ENCODE results near the gene KSR2. TPM values are rescaled to one million over a fixed set of nuclear protein-coding genes. Genes with fewer than 3 reads are reported as not detected.

The KSR2 gene
- total and polyA plus RNA-seq, 2 of the 4 experiments (the other 2 are of a cell fraction), result not detected

DNA sequence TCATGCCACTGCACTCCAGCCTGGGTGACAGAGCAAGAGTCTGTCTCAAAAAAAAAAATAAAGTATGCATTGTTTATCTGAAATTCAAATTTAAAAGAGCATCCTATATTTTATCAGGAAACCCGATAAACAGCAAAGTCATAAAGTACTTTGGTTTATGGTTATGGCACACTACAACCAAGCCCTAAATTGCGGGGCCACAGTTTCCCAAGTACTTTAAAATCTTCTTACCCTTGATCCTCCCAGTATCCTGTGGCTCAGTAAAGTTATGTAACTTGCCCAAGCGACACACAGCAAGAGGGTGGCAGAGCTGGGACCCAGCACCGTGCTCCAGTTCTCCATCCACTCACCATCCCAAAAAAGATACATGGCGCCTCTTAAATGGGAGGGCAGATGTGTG lies 35.2 kb downstream of the KSR2 start:
- dilution Hi-C loops (cut with HindIII; ENCODE audit: low sequenced_read_pairs, unreplicated experiment) (no loop called here), intact Hi-C loops (cut with micrococcal nuclease) (no loop called here), in situ Hi-C loops (cut with MboI; ENCODE audit: low sequenced_read_pairs) (no loop called here)
- no peak for ATAC-seq (ENCODE audit: low read depth)
- no peak overlapping the region for H2AK5ac ChIP-seq (ENCODE audit: low read depth, low read length)
- TF ChIP-seq, protein P1, sequence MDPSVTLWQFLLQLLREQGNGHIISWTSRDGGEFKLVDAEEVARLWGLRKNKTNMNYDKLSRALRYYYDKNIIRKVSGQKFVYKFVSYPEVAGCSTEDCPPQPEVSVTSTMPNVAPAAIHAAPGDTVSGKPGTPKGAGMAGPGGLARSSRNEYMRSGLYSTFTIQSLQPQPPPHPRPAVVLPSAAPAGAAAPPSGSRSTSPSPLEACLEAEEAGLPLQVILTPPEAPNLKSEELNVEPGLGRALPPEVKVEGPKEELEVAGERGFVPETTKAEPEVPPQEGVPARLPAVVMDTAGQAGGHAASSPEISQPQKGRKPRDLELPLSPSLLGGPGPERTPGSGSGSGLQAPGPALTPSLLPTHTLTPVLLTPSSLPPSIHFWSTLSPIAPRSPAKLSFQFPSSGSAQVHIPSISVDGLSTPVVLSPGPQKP (IDR thresholded peaks at IDR 0.05; ENCODE audit: borderline replicate concordance, low read depth, low read length), result no peak
- H2AK9ac ChIP-seq (replicated peaks; ENCODE audit: low read depth, low read length, poor library complexity), result no peak overlapping the region
- no peak overlapping the region for H3K23ac ChIP-seq (ENCODE audit: low read depth, low read length)
- no peak overlapping the region for H2AFZ ChIP-seq (replicated peaks; ENCODE audit: low read length, poor library complexity)
- no peak overlapping the region for H2BK120ac ChIP-seq (ENCODE audit: low read depth, low read length)
- no peak overlapping the region for H4K91ac ChIP-seq (ENCODE audit: insufficient read depth, low read depth, low read length)
- no peak overlapping the region for H2BK20ac ChIP-seq (ENCODE audit: low read depth, low read length)
- no peak overlapping the region for H3K9ac ChIP-seq (ENCODE audit: low read depth, low read length)
- no peak overlapping the region for H3K14ac ChIP-seq (replicated peaks; ENCODE audit: low read depth, low read length)
- no peak overlapping the region for H2BK5ac ChIP-seq (ENCODE audit: low read depth, low read length, poor library complexity, severe bottlenecking)
- no peaks in the 10 kb centered on the region for H3K9me1 ChIP-seq (ENCODE audit: insufficient read depth, low read length)
- no peak overlapping the region for H4K5ac ChIP-seq (ENCODE audit: low read depth, low read length)
- no peak for DNase-seq
- no peak overlapping the region for H3K56ac ChIP-seq (ENCODE audit: extremely low read depth, insufficient read depth, low read length)
- no peak overlapping the region for H2BK15ac ChIP-seq (ENCODE audit: low read depth, low read length)
- H3K27ac ChIP-seq (ENCODE audit: insufficient read depth, low read length), result no peak overlapping the region
- CTCF ChIA-PET, result no interaction called here
- no peak overlapping the region for H3K4ac ChIP-seq (ENCODE audit: low read depth, low read length)
- no TSS peak for BruUV-seq (replicated peaks)
- no peaks in the 10 kb centered on the region for H3K4me1 ChIP-seq (ENCODE audit: control insufficient read depth, insufficient read depth, low read length)
- H3K9me3 ChIP-seq (ENCODE audit: control insufficient read depth, insufficient read depth, low read length), result peaks cover 12% of the 10 kb centered on the region
- no peak overlapping the region for H3K4me2 ChIP-seq (ENCODE audit: low read depth, low read length)
- H3K27me3 ChIP-seq (ENCODE audit: control insufficient read depth, insufficient read depth, low read length), result no peaks in the 10 kb centered on the region
- no peaks in the 10 kb centered on the region for H4K20me1 ChIP-seq (ENCODE audit: insufficient read depth, low read length)
- H3K4me3 ChIP-seq (ENCODE audit: insufficient read depth, low read depth, low read length), result no peak overlapping the region
- H4K8ac ChIP-seq (ENCODE audit: low read depth in 2 of 2, low read length in 2 of 2), result no peak overlapping the region
- POLR2A ChIA-PET (ENCODE audit: unreplicated experiment), result no interaction called here
- H3K18ac ChIP-seq (ENCODE audit: low read depth, low read length), result no peak overlapping the region
- no peaks in the 10 kb centered on the region for H3K79me1 ChIP-seq (ENCODE audit: low read depth in 1 of 2, low read length in 2 of 2)
- H3K36me3 ChIP-seq (ENCODE audit: control insufficient read depth, insufficient read depth, low read length), result no peaks in the 10 kb centered on the region
- WGBS, 2 experiments (ENCODE audit: extremely low coverage in 2 of 2, insufficient read length in 1 of 2), result no CpG with 5 or more reads among the region's 5 CpGs

All from IMR-90 (cell line).